ENCODE results near the gene ZNF107.
"Not testable (repeated sequence)": the region's sequence is repeated elsewhere in the genome, so short reads cannot be mapped to it uniquely, and the experiment has no call there.

Gene ZNF107

GRCh38 chr7:64643566-64643965 is 22.4 kb upstream of the ZNF107 start:
- DNase-seq (ENCODE audit: low read depth in 2 of 2), result no peak

GRCh38 chr7:64651203-64651602 is 14.7 kb upstream of the ZNF107 start:
- DNase-seq (ENCODE audit: low read depth in 2 of 2), result no peak

GRCh38 chr7:64651632-64652165 is 14.2 kb upstream of the ZNF107 start:
- DNase-seq (ENCODE audit: low read depth in 2 of 2), result no peak

- DNase-seq (ENCODE audit: low read depth in 2 of 2), result no peak
Observed at GRCh38 chr7:64653721-64654401, 12.1 kb upstream of the ZNF107 start.

GRCh38 chr7:64654796-64655548 is 11.0 kb upstream of the ZNF107 start:
- DNase-seq (ENCODE audit: low read depth in 2 of 2), result no peak

- no peak for DNase-seq (ENCODE audit: low read depth in 2 of 2)
Observed at GRCh38 chr7:64655811-64656210, 10.1 kb upstream of the ZNF107 start.

GRCh38 chr7:64656489-64656888 is 9.4 kb upstream of the ZNF107 start:
- no peak for DNase-seq (ENCODE audit: low read depth in 2 of 2)

GRCh38 chr7:64662091-64662490 is 3.8 kb upstream of the ZNF107 start:
- not testable (repeated sequence) for DNase-seq (ENCODE audit: low read depth in 2 of 2)

GRCh38 chr7:64666663-64667050 is 724 bp downstream of the ZNF107 start:
- no peak for DNase-seq (ENCODE audit: low read depth in 2 of 2)

GRCh38 chr7:64667311-64667710 is 1.4 kb downstream of the ZNF107 start:
- no peak for DNase-seq (ENCODE audit: low read depth in 2 of 2)

- no peak for DNase-seq (ENCODE audit: low read depth in 2 of 2)
Observed at GRCh38 chr7:64672414-64672813, 6.5 kb downstream of the ZNF107 start.

GRCh38 chr7:64685091-64685490 is 19.2 kb downstream of the ZNF107 start:
- DNase-seq (ENCODE audit: low read depth in 2 of 2), result no peak

- DNase-seq (ENCODE audit: low read depth in 2 of 2), result no peak
Observed at GRCh38 chr7:64685741-64686140, 19.8 kb downstream of the ZNF107 start.

GRCh38 chr7:64686493-64687184 is 20.7 kb downstream of the ZNF107 start:
- DNase-seq (ENCODE audit: low read depth in 2 of 2), result peak; percentile 17 to 28

- DNase-seq (ENCODE audit: low read depth in 2 of 2), result no peak
Observed at GRCh38 chr7:64687249-64687648, 21.3 kb downstream of the ZNF107 start.

- DNase-seq (ENCODE audit: low read depth in 2 of 2), result no peak
Observed at GRCh38 chr7:64688988-64689387, 23.1 kb downstream of the ZNF107 start.

- DNase-seq (ENCODE audit: low read depth in 2 of 2), result no peak
Observed at GRCh38 chr7:64691831-64692230, 25.9 kb downstream of the ZNF107 start.

GRCh38 chr7:64697863-64698262 is 31.9 kb downstream of the ZNF107 start:
- not testable (repeated sequence) for DNase-seq (ENCODE audit: low read depth in 2 of 2)

- DNase-seq (ENCODE audit: low read depth in 2 of 2), result no peak
Observed at GRCh38 chr7:64706625-64707292, 40.8 kb downstream of the ZNF107 start.

GRCh38 chr7:64717896-64718295 is 52.0 kb downstream of the ZNF107 start:
- DNase-seq (ENCODE audit: low read depth in 2 of 2), result not testable (repeated sequence)

GRCh38 chr7:64729089-64729848 is 63.3 kb downstream of the ZNF107 start:
- DNase-seq (ENCODE audit: low read depth in 2 of 2), result no peak

Measured in stimulated activated CD8-positive, alpha-beta memory T cell treated with anti-CD3 and anti-CD28 coated beads, Interleukin-15, amount 100 ng/mL, for 48 hours (primary cell).